PC-3 (cell line): Measurements from ENCODE around the gene STPG3. TPM values are rescaled to one million over a fixed set of nuclear protein-coding genes. Genes with fewer than 3 reads are reported as not detected.
A peak's percentile ranks its signal among the peaks of the same experiment; 100 is the strongest.

ENCODE experiments used
- ATAC-seq: fragments of 200-7000 bp; cut with Tn5 transposase; 2 replicates; pipeline ENCODE4 v1.9.1; 2020; ENCODE audit warnings: mild to moderate bottlenecking, moderate library complexity
- BruUV-seq: library from RNA; stranded (reverse); fragments of 400-500 nt; replicated peaks from 2 replicates; lab custom pipeline; 2021; lab: Mats Ljungman, UMichigan
- CTCF ChIA-PET: fragments of 300-600 bp; sonication (Branson Sonifier 250); formaldehyde crosslinking; loops from one replicate; lab custom pipeline; 2022; ENCODE audit warnings: antibody characterized with exemption; lab: Charles Lee
- POLR2A ChIA-PET: fragments of 300-600 bp; sonication (Branson Sonifier 250); formaldehyde crosslinking; loops from one replicate; lab custom pipeline; 2022; ENCODE audit warnings: antibody characterized with exemption; ENCODE audit not compliant: unreplicated experiment; lab: Charles Lee
- DNase-seq: peaks from one replicate; pipeline ENCODE4 v3.0.0-alpha.2; 2015
- H2AFZ ChIP-seq: fragments of 300-600 bp; sonication (generic); 2 replicates; pipeline ENCODE4 v1.6.0; 2016; ENCODE audit warnings: antibody characterized with exemption, low read length
- H3F3A ChIP-seq: fragments of 300-600 bp; sonication (generic); one replicate; pipeline ENCODE4 v1.6.0; 2017; ENCODE audit warnings: antibody characterized with exemption, low read length, control low read depth, mild to moderate bottlenecking; ENCODE audit not compliant: unreplicated experiment
- H3K27ac ChIP-seq: fragments of 300-600 bp; sonication (generic); 2 replicates; pipeline ENCODE4 v1.5.1; 2016; ENCODE audit warnings: mild to moderate bottlenecking, low read length
- H3K27me3 ChIP-seq: fragments of 300-600 bp; sonication (generic); 2 replicates; pipeline ENCODE4 v1.6.1; 2016; ENCODE audit warnings: low read length, mixed read lengths
- H3K36me3 ChIP-seq: fragments of 300-600 bp; sonication (generic); 2 replicates; pipeline ENCODE4 v1.6.1; 2016; ENCODE audit warnings: low read depth, mixed run types, low read length, mixed read lengths
- H3K4me1 ChIP-seq: fragments of 300-600 bp; sonication (generic); 2 replicates; pipeline ENCODE4 v1.5.1; 2016; ENCODE audit warnings: low read length; ENCODE audit not compliant: insufficient read depth
- H3K4me2 ChIP-seq: fragments of 300-600 bp; sonication (generic); 2 replicates; pipeline ENCODE4 v1.6.0; 2016; ENCODE audit warnings: low read length
- H3K4me3 ChIP-seq: fragments of 300-600 bp; sonication (generic); 2 replicates; pipeline ENCODE4 v1.5.1; 2016; ENCODE audit warnings: mild to moderate bottlenecking, low read length, mixed read lengths
- H3K79me2 ChIP-seq: fragments of 300-600 bp; sonication (generic); 2 replicates; pipeline ENCODE4 v1.6.1; 2017; ENCODE audit warnings: low read length, mixed read lengths
- H3K9ac ChIP-seq: fragments of 300-600 bp; sonication (generic); 2 replicates; pipeline ENCODE4 v1.6.0; 2016; ENCODE audit warnings: mild to moderate bottlenecking, low read length
- H3K9me2 ChIP-seq: fragments of 300-600 bp; sonication (generic); replicated peaks from 2 replicates; pipeline ENCODE4 v1.6.1; 2016; ENCODE audit warnings: mixed run types, low read length, mixed read lengths
- H3K9me3 ChIP-seq: fragments of 300-600 bp; sonication (generic); 2 replicates; pipeline ENCODE4 v1.6.1; 2016; ENCODE audit warnings: low read length, mixed read lengths
- H4K20me1 ChIP-seq: fragments of 300-600 bp; sonication (generic); 2 replicates; pipeline ENCODE4 v1.6.1; 2016; ENCODE audit warnings: low read length, mixed read lengths
- EZH2 ChIP-seq: fragments of 300-600 bp; sonication (generic); IDR thresholded peaks from one replicate; pipeline ENCODE4 v1.6.1; 2017; ENCODE audit warnings: antibody characterized with exemption, mild to moderate bottlenecking, low read length; ENCODE audit not compliant: unreplicated experiment
- EZH2phosphoT487 ChIP-seq: fragments of 300-600 bp; sonication (generic); IDR thresholded peaks from 2 replicates; pipeline ENCODE4 v1.6.1; 2018; ENCODE audit warnings: mild to moderate bottlenecking, antibody characterized with exemption, low read length, borderline replicate concordance
- intact Hi-C: fragments of 100-400 bp; cut with micrococcal nuclease; formaldehyde crosslinking; loops from 2 replicates; pipeline ENCODE4 v1.9.0; 2023
- total RNA-seq: library from RNA; depleted of rRNA; stranded (reverse); fragments of >200 nt; gene quantifications from 2 replicates; pipeline ENCODE4 v1.2.3, GENCODE V29; 2014
- TF ChIP-seq, protein P1 (sequence below): fragments of 300-600 bp; sonication (generic); conservative IDR thresholded peaks from 2 replicates; pipeline ENCODE4 v1.5.1; 2017; ENCODE audit warnings: antibody characterized with exemption, low read depth, mild to moderate bottlenecking, low read length

STPG3 gene
- total RNA-seq, 1 experiment from 2014 or later, result not detected

DNA sequence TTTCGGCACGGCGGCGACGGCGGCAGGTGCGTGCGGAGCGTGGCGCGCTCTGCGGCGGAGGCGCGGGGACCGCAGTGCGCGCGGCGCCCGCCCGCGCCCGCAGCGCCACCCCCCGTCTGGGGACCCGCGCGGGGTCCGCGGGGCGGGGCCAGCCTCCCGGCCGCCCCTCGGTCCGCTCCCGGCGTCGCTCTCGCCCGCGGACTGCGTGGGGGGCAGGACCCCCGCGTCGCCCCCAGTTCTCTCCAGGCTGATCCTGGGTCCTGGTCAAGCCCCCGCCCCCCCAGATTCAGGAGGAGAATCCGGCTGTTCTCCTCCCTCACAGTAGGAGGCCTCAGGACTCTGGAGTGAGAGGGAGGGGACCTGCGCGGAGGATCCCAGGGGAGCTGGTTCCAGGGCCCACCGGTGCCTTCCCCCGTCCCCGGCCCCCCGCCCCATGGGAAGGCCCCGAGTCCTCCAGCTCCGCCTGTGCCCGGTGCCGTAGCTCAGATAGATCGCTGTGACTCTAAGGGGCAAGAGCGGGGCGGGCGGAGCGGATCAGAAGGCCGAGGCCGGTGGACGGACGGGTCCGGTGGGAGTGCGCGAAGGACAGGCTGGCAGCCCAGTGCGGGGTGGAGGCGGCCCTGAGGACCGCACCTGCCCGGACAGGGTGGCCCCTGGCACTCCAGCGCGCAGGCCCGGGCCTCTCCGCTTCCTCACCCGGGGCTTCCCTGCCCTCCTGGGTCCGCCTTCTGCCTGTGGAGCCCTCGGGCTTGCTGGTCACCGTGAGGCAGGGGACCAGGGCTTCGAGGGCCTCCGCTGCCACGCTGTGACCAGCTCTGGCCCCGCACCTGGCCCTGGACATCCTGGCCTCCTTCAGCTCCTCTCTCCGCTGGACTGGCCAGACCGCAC lies 28.7 kb upstream of the STPG3 start, which contains the start of gene RNF208:
Gene RNF208, minus strand, starts transcription at position 51 of the 888 bp plus-strand sequence. CDS start 1,028 bp downstream, outside the sequence.
- H3K9ac ChIP-seq, result peak within 1 kb of the TSS; percentile 41
- no peak within 1 kb of the TSS for H2AFZ ChIP-seq
- no peaks in the 10 kb centered on the region for H3K9me2 ChIP-seq
- POLR2A ChIA-PET, result interaction anchor here (0.6 kb wide), 1 partner anchor 503 kb away, joined by 3 read pairs; no protein-coding TSS in a partner anchor
- peak within 1 kb of the TSS; percentile 88 for H3K4me3 ChIP-seq
- H3K36me3 ChIP-seq, result no peaks in the 10 kb centered on the region
- H3K79me2 ChIP-seq, result peaks cover 19% of the 10 kb centered on the region
- CTCF ChIA-PET, result no interaction called here
- H3K4me2 ChIP-seq, result peak within 1 kb of the TSS; percentile 93
- peak within 1 kb of the TSS; percentile 34; the same call in 1 of the 2 replicates for H3K27ac ChIP-seq
- H4K20me1 ChIP-seq, result no peaks in the 10 kb centered on the region
- DNase-seq (no peak), ATAC-seq (no peak)
- intact Hi-C loops, result no loop called here
- H3K9me3 ChIP-seq, result no peaks in the 10 kb centered on the region
- TF ChIP-seq EZH2phosphoT487 (no peak), EZH2 (no peak)
- TF ChIP-seq, protein P1, sequence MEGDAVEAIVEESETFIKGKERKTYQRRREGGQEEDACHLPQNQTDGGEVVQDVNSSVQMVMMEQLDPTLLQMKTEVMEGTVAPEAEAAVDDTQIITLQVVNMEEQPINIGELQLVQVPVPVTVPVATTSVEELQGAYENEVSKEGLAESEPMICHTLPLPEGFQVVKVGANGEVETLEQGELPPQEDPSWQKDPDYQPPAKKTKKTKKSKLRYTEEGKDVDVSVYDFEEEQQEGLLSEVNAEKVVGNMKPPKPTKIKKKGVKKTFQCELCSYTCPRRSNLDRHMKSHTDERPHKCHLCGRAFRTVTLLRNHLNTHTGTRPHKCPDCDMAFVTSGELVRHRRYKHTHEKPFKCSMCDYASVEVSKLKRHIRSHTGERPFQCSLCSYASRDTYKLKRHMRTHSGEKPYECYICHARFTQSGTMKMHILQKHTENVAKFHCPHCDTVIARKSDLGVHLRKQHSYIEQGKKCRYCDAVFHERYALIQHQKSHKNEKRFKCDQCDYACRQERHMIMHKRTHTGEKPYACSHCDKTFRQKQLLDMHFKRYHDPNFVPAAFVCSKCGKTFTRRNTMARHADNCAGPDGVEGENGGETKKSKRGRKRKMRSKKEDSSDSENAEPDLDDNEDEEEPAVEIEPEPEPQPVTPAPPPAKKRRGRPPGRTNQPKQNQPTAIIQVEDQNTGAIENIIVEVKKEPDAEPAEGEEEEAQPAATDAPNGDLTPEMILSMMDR, result no peak
- no peaks in the 10 kb centered on the region for H3K27me3 ChIP-seq
- peaks cover 2% of the 10 kb centered on the region for H3F3A ChIP-seq
- TSS peak; percentile 33 for BruUV-seq
- H3K4me1 ChIP-seq, result peaks cover 51% of the 10 kb centered on the region

- Histone ChIP-seq H4K20me1 (no peaks in the 10 kb centered on the region), H2AFZ (peak overlapping the region; percentile 69), H3K9ac (peak overlapping the region; percentile 97), H3K79me2 (peaks cover 19% of the 10 kb centered on the region), H3K4me3 (peak overlapping the region; percentile 88), H3F3A (peaks cover 2% of the 10 kb centered on the region), H3K4me1 (peaks cover 47% of the 10 kb centered on the region), H3K9me3 (no peaks in the 10 kb centered on the region), H3K9me2 (no peaks in the 10 kb centered on the region), H3K36me3 (no peaks in the 10 kb centered on the region), H3K4me2 (peak overlapping the region; percentile 99), H3K27ac (peak overlapping the region; percentile 81), H3K27me3 (no peaks in the 10 kb centered on the region)
- ChIA-PET POLR2A (interaction anchor here (0.6 to 0.8 kb wide), 3 partner anchors 19 to 504 kb away, joined by 3 to 32 read pairs (median 5); no protein-coding TSS in a partner anchor), CTCF (interaction anchor here (0.5 to 1.3 kb wide), 3 partner anchors 11 to 54 kb away, joined by 3 to 11 read pairs (median 4); partner anchors contain the start of gene TOR4A)
- TF ChIP-seq EZH2phosphoT487 (no peak), EZH2 (no peak)
- DNase-seq (peak; percentile 97), ATAC-seq (peak; percentile 33)
- BruUV-seq, result no TSS peak
- intact Hi-C loops, result no loop called here
Measured at GRCh38 chr9:137223078-137223970, 27.8 kb upstream of the STPG3 start.
